Activated gamma-delta T cell treated with anti-CD3 and anti-CD28 coated beads, Interleukin-2, amount 50 U/mL, for 16 hours (primary cell): ENCODE data around the gene PDCL3.

Experiments
- DNase-seq: peaks from one replicate; pipeline ENCODE4 v3.0.0-alpha.2; 2020; ENCODE audit warnings: low read depth

PDCL3 gene

DNA sequence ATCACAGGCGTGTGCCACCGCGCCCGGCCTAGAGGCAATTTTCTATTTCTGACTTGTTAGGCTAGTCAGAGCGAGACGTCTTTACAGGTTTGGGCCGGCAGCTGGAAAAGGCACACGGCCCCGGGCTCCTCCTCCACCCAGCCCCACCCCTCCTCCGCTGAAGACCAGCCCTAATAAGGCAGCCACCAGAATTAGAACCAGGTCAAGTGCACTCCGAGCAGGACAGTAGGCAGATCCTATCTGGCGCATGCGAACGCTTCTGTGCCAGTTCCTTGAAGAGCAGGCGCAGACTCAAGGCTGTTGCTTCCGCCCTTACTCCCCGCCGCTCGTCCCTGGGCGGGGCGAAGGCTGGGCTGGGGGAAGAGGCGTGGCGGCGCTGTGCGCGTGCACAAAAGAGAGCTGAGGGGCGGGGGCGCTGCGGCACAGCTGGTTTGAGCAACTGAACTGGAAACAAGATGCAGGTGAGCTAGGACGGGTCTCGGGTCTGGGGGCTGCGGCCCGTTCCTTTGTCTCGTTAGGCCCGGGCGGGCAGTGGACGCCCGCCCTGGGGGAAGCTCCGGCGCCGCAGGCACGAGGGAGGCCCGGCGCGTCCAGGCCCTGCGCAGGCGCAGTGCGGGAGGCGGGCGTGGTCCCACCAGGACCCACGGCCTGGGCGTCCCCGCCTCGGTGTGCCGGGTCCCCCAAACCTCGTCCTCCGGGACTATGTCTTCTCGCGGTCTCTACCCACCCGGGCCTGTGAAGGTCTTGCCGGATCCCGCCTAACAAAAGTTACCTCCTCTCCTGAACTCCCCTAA lies at the start of gene PDCL3:
Gene PDCL3 (plus strand): TSS at position 381 of the 794 bp plus-strand sequence. CDS start 75 bp downstream, at position 456.
- peak; percentile 88 for DNase-seq

- no peak for DNase-seq
Measured at GRCh38 chr2:100513650-100514049, 49.1 kb upstream of the PDCL3 start.

DNA sequence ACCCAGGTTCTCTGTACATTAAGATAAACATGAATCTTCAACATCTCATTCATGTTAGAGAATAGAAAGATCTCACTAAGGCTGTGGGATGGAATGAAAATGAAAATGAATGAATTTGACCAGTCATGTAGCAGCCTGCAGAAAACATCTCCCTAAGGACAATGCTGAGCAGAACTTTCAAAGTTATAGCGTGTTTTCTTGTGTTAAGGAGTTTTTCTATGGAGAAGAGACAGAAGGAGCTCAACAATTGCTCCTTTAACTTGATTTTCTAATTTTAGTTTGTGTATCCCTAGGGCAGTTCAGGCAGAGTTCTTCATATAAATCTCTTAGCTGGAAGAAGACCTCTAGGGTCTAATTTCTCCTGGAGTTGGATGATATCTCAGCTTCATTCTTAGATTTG lies 45.2 kb upstream of the PDCL3 start:
- DNase-seq: no peak

- no peak for DNase-seq
Measured at GRCh38 chr2:100518801-100519200, 44.0 kb upstream of the PDCL3 start.

DNA sequence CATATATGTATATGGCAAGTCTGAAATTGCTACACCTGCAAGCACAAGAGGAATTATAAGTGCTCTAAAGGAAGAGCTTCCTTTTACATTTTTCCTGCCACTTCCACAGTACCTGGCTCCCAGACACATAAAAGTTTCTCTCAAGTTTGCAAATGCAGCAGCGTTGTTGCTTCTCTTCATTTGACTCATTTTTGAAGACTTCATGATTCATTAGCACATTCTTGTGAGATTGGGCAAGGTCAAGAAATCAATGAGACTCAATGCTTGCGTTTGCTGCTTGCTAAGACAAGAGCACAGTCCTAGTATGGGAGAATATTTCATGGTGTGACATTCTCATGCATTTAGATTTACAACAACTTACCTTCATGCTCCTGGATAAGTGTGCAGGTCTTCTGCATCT lies 42.6 kb upstream of the PDCL3 start:
- no peak for DNase-seq

DNA sequence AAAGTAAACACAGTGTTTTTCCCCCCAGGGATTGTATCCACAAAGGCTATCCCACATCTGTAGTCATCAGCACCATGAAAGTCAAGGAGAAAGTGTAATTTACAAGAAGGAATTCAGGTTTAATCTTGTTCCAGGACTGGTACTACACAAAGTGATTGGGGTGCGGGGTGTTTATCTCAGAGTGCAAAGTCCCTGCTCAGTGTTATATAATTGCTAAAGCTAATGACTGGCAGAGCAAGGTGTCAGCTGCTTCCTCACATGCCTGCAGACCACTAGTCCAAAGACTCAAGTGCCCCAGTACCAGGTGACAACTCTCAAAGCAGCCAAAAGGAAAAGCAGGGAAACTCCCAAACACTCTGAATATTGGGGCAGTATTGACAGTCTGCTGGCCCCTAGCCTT lies 40.4 kb upstream of the PDCL3 start:
- no peak for DNase-seq

GRCh38 chr2:100524331-100524730 lies 38.5 kb upstream of the PDCL3 start:
- no peak for DNase-seq

- no peak for DNase-seq
Measured at GRCh38 chr2:100526868-100527267, 35.9 kb upstream of the PDCL3 start.

GRCh38 chr2:100527440-100528015 lies 35.3 kb upstream of the PDCL3 start:
- no peak for DNase-seq

DNA sequence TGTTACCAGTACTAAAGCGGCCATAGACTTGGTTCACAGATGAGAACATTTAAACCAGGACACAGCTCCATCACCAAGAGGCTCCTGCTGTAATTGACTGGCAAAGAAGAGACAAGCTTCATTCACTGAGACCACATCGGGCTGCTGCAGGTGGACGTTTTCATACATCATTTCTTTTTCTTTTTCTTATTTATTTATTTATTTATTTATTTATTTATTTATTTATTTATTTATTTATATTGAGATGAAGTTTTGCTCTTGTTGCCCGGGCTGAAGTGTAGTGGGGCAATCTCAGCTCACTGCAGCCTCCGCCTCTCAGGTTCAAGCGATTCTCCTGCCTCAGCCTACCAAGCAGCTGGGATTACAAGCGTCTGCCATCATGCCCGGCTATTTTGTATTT lies 33.6 kb upstream of the PDCL3 start:
- no peak for DNase-seq

- no peak for DNase-seq
Measured at GRCh38 chr2:100529900-100530299, 32.9 kb upstream of the PDCL3 start.

- DNase-seq: no peak
Measured at GRCh38 chr2:100535855-100536254, 26.9 kb upstream of the PDCL3 start.

- no peak for DNase-seq
Measured at GRCh38 chr2:100537918-100538317, 24.9 kb upstream of the PDCL3 start.

- no peak for DNase-seq
Measured at GRCh38 chr2:100539221-100539620, 23.6 kb upstream of the PDCL3 start.

GRCh38 chr2:100541404-100541803 lies 21.4 kb upstream of the PDCL3 start:
- DNase-seq: no peak

GRCh38 chr2:100542418-100542817 lies 20.4 kb upstream of the PDCL3 start:
- DNase-seq: no peak

GRCh38 chr2:100544911-100545596 lies 17.7 kb upstream of the PDCL3 start:
- DNase-seq: no peak

DNA sequence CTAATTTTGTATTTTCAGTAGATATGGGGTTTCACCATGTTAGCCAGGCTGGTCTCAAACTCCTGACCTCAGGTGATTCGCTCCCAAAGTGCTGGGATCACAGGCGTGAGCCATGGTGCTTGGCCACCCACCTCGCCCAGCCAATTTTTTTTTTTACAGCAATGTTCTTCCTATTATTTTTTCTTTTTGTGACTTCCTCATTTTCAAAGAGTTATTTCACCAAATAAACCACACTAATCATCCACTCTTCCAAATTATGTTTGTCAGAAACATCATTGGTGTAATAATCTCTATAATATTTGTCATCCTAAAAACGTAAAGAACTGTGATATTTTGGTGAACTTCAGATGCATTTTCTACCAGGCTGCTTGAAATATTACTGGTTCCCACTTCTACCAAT lies 16.3 kb upstream of the PDCL3 start:
- no peak for DNase-seq

DNA sequence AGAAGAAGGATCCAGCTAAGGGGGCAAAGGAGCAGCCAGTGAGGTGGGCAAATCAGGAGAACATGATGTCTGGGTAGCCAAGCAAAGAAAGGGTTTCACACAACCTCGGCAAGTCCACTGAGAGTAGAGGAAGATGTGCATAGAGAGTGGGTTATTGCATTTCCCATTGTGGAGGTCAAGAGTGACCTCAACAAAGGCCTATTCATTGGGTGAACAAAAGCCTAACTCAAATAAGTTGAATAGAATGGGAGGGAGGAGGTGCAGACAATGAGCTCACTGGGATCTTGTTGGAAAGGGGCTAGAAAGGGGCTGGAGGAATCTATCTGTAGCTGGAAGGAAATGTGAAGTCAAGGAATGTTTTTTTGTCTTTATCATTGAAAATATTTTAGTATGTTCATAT lies 14.0 kb upstream of the PDCL3 start:
- DNase-seq: no peak

DNA sequence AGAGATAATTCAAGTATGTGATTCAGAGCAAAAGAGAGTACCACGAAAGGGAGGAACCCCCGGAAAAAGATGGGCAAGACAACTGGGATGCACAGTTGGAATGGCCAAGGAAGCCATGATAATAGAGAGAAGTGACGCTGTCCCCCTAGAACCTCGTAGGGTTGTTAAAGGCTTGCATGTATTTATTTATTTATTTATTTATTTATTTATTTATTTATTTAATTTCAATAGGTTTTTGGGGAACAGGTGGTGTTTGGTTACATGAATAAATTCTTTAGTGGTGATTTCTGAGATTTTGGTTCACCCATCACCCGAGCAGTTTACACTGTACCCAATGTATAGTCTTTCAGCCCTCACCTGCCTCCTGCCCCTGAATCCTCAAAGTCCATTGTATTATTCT lies 11.5 kb upstream of the PDCL3 start:
- no peak for DNase-seq

DNA sequence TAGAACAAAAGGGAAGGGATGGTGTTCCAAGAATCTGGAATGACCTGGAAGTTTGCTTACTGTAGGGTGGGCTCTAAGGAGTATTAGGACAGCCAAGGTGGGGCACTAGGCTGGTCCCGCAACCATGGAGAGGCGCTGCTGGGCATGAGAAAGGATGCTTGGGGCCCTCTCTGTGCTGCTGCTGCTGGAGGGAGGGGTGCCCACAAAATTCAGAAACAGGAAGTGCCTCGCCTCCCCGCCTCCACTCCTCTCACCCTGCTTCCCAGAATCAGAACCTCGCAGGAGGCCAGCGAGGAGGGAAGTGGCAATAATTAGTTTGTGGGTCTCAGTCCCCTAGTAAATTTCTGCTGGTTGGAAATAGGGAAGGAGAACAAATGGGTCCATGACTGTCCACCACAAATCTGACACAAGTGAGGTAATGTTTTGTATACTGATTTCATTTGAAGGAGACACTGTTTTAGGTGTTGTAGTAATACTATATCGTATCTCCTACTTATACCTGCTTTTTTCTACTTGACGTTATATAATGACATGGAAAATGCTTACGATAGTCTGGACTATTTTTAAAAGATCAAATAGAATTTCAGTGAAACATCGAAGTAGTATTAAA lies 7.9 kb upstream of the PDCL3 start:
- no peak for DNase-seq

DNA sequence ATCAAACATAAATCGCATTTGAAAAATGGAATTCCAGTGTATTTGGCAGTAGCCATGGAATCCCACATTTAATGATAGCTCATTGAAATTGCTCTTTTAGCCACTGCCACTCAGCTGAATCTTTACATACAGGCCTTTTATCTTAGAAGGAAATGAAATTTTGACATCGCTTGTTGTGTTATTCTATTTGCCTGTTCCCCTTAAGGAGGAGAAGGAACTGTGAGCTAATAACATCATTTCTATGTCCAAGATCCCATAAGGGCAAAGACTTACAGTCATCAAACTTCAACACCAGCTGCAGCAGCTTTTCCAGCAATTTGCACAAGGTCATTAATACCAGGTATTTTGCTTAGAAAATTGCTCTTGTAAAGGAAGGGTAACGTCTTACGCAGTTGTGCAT lies 6.0 kb upstream of the PDCL3 start:
- no peak for DNase-seq
